Hepatocyte (in vitro differentiated cells): ENCODE data around the gene MEST.

Experiments used
- EZH2 ChIP-seq: fragments of 200-600 bp; sonication (generic); IDR thresholded peaks from 2 replicates; pipeline ENCODE4 v1.6.1; 2016; ENCODE audit warnings: antibody characterized with exemption, mild to moderate bottlenecking, borderline replicate concordance
- EZH2phosphoT487 ChIP-seq: fragments of 200-600 bp; sonication (generic); IDR thresholded peaks from one replicate; pipeline ENCODE4 v1.6.1; 2018; ENCODE audit warnings: antibody characterized with exemption, mild to moderate bottlenecking, low read depth, moderate library complexity; ENCODE audit not compliant: unreplicated experiment, severe bottlenecking
- TF ChIP-seq, protein P1 (sequence below): fragments of 200-600 bp; sonication (generic); IDR thresholded peaks from 2 replicates; pipeline ENCODE4 v1.5.1; 2016; ENCODE audit warnings: antibody characterized with exemption, mild to moderate bottlenecking; ENCODE audit not compliant: poor library complexity

DNA sequence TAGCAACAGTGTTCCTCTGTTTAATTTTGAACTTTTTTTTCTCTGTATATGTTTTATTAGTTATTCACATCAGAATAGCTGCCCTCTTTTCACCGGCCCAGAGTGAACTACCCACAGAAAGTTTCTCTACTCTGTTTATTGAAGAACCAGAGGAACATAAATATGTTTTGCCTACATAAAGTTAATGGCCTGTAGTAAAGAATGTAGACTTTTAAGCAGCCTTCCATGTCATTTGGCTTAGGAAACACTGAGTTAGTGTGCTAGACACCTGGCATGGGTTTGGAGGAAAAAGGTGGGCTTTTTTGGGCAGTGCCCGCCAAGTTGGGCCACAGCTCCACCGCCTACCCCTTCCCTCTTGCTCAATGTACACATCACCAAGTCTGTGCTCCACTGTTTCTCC lies 8.9 kb upstream of the MEST start:
- TF ChIP-seq, protein P1, sequence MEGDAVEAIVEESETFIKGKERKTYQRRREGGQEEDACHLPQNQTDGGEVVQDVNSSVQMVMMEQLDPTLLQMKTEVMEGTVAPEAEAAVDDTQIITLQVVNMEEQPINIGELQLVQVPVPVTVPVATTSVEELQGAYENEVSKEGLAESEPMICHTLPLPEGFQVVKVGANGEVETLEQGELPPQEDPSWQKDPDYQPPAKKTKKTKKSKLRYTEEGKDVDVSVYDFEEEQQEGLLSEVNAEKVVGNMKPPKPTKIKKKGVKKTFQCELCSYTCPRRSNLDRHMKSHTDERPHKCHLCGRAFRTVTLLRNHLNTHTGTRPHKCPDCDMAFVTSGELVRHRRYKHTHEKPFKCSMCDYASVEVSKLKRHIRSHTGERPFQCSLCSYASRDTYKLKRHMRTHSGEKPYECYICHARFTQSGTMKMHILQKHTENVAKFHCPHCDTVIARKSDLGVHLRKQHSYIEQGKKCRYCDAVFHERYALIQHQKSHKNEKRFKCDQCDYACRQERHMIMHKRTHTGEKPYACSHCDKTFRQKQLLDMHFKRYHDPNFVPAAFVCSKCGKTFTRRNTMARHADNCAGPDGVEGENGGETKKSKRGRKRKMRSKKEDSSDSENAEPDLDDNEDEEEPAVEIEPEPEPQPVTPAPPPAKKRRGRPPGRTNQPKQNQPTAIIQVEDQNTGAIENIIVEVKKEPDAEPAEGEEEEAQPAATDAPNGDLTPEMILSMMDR: no peak
- TF ChIP-seq EZH2 (no peak), EZH2phosphoT487 (no peak)
